WTC11 (cell line): ENCODE results near the gene ATP5ME. TPM values are rescaled to one million over a fixed set of nuclear protein-coding genes. Genes with fewer than 3 reads are reported as not detected.

Experiments used
- ATAC-seq: fragments of 200-7000 bp; cut with Tn5 transposase; 2 replicates; pipeline ENCODE4 v1.10.0; 2021; ENCODE audit warnings: mild to moderate bottlenecking, moderate library complexity
- CTCF ChIA-PET: fragments of 300-600 bp; sonication (Branson Sonifier 250); formaldehyde crosslinking; loops from one replicate; lab custom pipeline; 2021; ENCODE audit warnings: antibody characterized with exemption; lab: Charles Lee
- POLR2A ChIA-PET: fragments of 350-600 bp; sonication (Branson Sonifier 250); formaldehyde crosslinking; loops from one replicate; lab custom pipeline; 2021; ENCODE audit warnings: antibody characterized with exemption; lab: Charles Lee
- DNase-seq: peaks from one replicate; pipeline ENCODE4 v3.0.0; 2021; ENCODE audit warnings: low spot score
- H3K27ac Mint-ChIP-seq: 2 replicates; pipeline ENCODE4 v1.8.0; 2021; ENCODE audit warnings: mixed read lengths
- H3K27me3 Mint-ChIP-seq: 2 replicates; pipeline ENCODE4 v1.8.0; 2021; ENCODE audit warnings: low read depth, mild to moderate bottlenecking, moderate library complexity, mixed read lengths
- H3K36me3 Mint-ChIP-seq: 2 replicates; pipeline ENCODE4 v1.8.0; 2021; ENCODE audit warnings: mixed read lengths
- H3K4me1 Mint-ChIP-seq: 2 replicates; pipeline ENCODE4 v1.8.0; 2022; ENCODE audit warnings: mixed read lengths
- H3K4me3 Mint-ChIP-seq: 2 replicates; pipeline ENCODE4 v1.8.0; 2021; ENCODE audit warnings: mild to moderate bottlenecking, moderate library complexity, mixed read lengths
- H3K9me3 Mint-ChIP-seq: 2 replicates; pipeline ENCODE4 v1.8.0; 2021; ENCODE audit warnings: mixed read lengths
- HMGA2 ChIP-seq: fragments of 250-450 bp; sonication (Bioruptor Pico); IDR thresholded peaks from 2 replicates; pipeline ENCODE4 v1.4.0; 2021; ENCODE audit warnings: mild to moderate bottlenecking, moderate library complexity
- KAT7 ChIP-seq: sonication (generic); formaldehyde crosslinking; IDR thresholded peaks from 2 replicates; pipeline ENCODE4 v1.8.1; 2023; ENCODE audit warnings: missing genetic modification reagents, mild to moderate bottlenecking, borderline replicate concordance
- NFYB ChIP-seq: sonication (generic); formaldehyde crosslinking; conservative IDR thresholded peaks from 2 replicates; pipeline ENCODE4 v1.8.0; 2022; ENCODE audit warnings: low read depth, missing genetic modification reagents
- ZBTB21 ChIP-seq: sonication (generic); formaldehyde crosslinking; IDR thresholded peaks from 2 replicates; pipeline ENCODE4 v1.8.1; 2023; ENCODE audit warnings: mild to moderate bottlenecking, missing genetic modification reagents, borderline replicate concordance
- ZNF396 ChIP-seq: fragments of 250-450 bp; sonication (Bioruptor Pico); IDR thresholded peaks from 2 replicates; pipeline ENCODE4 v1.8.0; 2021; ENCODE audit warnings: mild to moderate bottlenecking, moderate library complexity, borderline replicate concordance
- ZNF416 ChIP-seq: fragments of 250-450 bp; sonication (Bioruptor Pico); IDR thresholded peaks from 2 replicates; pipeline ENCODE4 v1.9.0; 2021; ENCODE audit warnings: mild to moderate bottlenecking, inconsistent platforms
- total RNA-seq: library from RNA; stranded (reverse); gene quantifications from 3 replicates; pipeline ENCODE4 v1.2.3, GENCODE V29; 2021
- TF ChIP-seq, protein P1 (sequence below): sonication (generic); formaldehyde crosslinking; IDR thresholded peaks from 2 replicates; pipeline ENCODE4 v1.8.0; 2023; ENCODE audit warnings: missing genetic modification reagents, mild to moderate bottlenecking, borderline replicate concordance
- TF ChIP-seq, protein P2 (sequence below): sonication (generic); formaldehyde crosslinking; IDR thresholded peaks from 2 replicates; pipeline ENCODE4 v1.8.1; 2022; ENCODE audit warnings: mild to moderate bottlenecking, missing genetic modification reagents, moderate library complexity, borderline replicate concordance
- TF ChIP-seq, protein P3 (sequence below): fragments of 250-450 bp; sonication (Bioruptor Pico); IDR thresholded peaks from 2 replicates; pipeline ENCODE4 v2.1.2; 2022; ENCODE audit warnings: mild to moderate bottlenecking, moderate library complexity
- TF ChIP-seq, protein P4 (sequence below): sonication (generic); formaldehyde crosslinking; conservative IDR thresholded peaks from 2 replicates; pipeline ENCODE4 v1.8.1; 2023; ENCODE audit warnings: mild to moderate bottlenecking, low read depth, missing genetic modification reagents, moderate library complexity

Gene ATP5ME
- total RNA-seq, 1 experiment from 2014 or later: 468 TPM

DNA sequence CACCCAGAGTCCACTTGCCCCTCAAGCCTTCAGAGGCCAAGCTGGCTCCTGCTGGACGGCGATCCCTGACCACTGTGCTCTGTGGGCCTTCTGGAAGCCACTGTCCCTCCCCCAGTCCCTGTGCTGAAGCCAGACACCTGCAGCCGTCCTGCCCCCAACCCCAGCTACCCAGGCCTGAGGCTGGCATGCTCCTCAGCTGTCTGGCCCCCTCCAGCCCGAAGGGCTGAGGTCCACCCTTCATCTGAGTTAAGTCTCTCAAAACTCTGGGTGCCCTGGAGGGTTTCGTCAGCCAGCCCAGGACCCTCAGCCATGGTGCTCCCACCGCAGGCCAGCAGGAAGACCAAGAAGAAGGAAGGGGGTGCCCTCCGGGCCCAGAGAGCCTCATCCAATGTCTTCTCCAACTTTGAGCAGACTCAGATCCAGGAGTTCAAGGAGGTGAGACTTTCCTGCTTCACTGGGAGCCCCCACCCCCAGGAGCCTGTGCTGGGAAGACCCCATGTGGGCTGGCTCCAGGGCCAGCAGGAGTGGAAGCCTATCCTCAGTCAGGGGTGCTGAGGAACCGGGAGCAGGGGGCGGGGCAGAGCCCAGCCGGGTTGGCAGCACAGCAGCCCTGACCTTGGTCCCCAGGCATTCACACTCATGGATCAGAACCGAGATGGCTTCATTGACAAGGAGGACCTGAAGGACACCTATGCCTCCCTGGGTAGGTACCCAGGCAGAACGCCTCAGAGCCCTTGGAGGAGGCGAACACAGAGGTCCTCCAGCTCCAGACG lies 4.4 kb upstream of the ATP5ME start:
- CTCF ChIA-PET: interaction anchor here (0.6 kb wide), 1 partner anchor 75 kb away, joined by 3 read pairs; no protein-coding TSS in a partner anchor
- H3K36me3 Mint-ChIP-seq: peaks cover 1% of the 10 kb centered on the region

DNA sequence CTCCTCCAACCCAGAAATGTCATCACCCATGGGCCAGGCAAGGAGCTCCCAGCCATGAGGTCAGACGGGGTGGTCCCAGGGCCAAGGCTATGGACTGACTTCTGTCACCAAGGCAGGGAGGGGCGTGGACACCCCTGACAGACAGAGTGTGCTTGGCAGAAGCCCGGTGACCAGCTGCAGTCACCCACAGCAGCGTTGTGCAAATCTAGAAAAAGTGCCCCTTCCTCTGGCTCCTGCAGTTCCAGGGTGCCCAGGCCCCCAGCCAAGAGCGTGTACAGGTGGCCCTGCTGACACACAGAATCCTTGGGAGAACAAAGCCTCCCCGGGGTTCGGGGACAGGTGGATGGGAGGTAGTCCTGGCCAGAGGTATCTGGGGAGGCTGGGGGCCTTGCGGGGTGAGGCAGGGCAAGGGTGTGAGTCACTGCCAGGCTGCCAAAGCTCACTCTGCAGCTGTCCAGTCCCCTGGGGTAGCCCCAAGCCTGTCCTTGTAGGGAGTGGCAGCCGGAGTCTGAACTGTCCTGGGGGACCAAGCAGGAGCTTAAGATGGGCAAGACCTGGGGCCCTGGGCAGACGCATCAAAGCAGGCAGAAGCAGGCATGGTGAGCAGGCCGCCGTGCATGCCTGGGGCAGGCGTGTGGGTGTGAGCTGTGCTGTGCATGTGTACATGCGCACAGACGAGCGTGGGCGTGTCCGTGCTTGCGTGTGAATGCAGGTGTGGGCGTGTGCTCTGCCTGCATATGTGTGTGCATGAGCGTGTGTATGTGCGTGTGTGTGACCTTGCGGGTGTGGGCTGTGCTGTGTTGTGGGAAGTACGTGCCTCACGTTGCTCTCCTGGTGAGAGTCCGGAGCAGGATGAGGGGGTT lies 3.6 kb upstream of the ATP5ME start:
- Mint-ChIP-seq H3K4me3 (no peak overlapping the region), H3K36me3 (peaks cover 7% of the 10 kb centered on the region), H3K4me1 (peaks cover 11% of the 10 kb centered on the region), H3K9me3 (no peaks in the 10 kb centered on the region), H3K27me3 (peaks cover 3% of the 10 kb centered on the region), H3K27ac (no peak overlapping the region; the same call in 1 of the 2 replicates)
- DNase-seq (no peak), ATAC-seq (no peak)
- TF ChIP-seq KAT7 (no peak), ZNF416 (CRISPR knock-in tag) (peak; percentile 50; the same call in 1 of the 2 replicates)
- ChIA-PET CTCF (no interaction called here), POLR2A (interaction anchor here (1.0 kb wide), 1 partner anchor 14 kb away, joined by 3 read pairs; no protein-coding TSS in a partner anchor)

More for the DNA sequence above, 4.4 kb upstream of the ATP5ME start:
- TF ChIP-seq NFYB (CRISPR knock-in tag): no peak
- TF ChIP-seq, protein P1, sequence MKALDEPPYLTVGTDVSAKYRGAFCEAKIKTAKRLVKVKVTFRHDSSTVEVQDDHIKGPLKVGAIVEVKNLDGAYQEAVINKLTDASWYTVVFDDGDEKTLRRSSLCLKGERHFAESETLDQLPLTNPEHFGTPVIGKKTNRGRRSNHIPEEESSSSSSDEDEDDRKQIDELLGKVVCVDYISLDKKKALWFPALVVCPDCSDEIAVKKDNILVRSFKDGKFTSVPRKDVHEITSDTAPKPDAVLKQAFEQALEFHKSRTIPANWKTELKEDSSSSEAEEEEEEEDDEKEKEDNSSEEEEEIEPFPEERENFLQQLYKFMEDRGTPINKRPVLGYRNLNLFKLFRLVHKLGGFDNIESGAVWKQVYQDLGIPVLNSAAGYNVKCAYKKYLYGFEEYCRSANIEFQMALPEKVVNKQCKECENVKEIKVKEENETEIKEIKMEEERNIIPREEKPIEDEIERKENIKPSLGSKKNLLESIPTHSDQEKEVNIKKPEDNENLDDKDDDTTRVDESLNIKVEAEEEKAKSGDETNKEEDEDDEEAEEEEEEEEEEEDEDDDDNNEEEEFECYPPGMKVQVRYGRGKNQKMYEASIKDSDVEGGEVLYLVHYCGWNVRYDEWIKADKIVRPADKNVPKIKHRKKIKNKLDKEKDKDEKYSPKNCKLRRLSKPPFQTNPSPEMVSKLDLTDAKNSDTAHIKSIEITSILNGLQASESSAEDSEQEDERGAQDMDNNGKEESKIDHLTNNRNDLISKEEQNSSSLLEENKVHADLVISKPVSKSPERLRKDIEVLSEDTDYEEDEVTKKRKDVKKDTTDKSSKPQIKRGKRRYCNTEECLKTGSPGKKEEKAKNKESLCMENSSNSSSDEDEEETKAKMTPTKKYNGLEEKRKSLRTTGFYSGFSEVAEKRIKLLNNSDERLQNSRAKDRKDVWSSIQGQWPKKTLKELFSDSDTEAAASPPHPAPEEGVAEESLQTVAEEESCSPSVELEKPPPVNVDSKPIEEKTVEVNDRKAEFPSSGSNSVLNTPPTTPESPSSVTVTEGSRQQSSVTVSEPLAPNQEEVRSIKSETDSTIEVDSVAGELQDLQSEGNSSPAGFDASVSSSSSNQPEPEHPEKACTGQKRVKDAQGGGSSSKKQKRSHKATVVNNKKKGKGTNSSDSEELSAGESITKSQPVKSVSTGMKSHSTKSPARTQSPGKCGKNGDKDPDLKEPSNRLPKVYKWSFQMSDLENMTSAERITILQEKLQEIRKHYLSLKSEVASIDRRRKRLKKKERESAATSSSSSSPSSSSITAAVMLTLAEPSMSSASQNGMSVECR (CRISPR knock-in tag): no peak
- TF ChIP-seq ZBTB21 (CRISPR knock-in tag): no peak
- TF ChIP-seq, protein P2, sequence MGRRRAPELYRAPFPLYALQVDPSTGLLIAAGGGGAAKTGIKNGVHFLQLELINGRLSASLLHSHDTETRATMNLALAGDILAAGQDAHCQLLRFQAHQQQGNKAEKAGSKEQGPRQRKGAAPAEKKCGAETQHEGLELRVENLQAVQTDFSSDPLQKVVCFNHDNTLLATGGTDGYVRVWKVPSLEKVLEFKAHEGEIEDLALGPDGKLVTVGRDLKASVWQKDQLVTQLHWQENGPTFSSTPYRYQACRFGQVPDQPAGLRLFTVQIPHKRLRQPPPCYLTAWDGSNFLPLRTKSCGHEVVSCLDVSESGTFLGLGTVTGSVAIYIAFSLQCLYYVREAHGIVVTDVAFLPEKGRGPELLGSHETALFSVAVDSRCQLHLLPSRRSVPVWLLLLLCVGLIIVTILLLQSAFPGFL (CRISPR knock-in tag): no peak
- TF ChIP-seq HMGA2 (CRISPR knock-in tag): no peak
- no peak for TF ChIP-seq ZNF396 (CRISPR knock-in tag)
- TF ChIP-seq, protein P3, sequence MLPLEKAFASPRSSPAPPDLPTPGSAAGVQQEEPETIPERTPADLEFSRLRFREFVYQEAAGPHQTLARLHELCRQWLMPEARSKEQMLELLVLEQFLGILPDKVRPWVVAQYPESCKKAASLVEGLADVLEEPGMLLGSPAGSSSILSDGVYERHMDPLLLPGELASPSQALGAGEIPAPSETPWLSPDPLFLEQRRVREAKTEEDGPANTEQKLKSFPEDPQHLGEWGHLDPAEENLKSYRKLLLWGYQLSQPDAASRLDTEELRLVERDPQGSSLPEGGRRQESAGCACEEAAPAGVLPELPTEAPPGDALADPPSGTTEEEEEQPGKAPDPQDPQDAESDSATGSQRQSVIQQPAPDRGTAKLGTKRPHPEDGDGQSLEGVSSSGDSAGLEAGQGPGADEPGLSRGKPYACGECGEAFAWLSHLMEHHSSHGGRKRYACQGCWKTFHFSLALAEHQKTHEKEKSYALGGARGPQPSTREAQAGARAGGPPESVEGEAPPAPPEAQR: no peak
- TF ChIP-seq, protein P4, sequence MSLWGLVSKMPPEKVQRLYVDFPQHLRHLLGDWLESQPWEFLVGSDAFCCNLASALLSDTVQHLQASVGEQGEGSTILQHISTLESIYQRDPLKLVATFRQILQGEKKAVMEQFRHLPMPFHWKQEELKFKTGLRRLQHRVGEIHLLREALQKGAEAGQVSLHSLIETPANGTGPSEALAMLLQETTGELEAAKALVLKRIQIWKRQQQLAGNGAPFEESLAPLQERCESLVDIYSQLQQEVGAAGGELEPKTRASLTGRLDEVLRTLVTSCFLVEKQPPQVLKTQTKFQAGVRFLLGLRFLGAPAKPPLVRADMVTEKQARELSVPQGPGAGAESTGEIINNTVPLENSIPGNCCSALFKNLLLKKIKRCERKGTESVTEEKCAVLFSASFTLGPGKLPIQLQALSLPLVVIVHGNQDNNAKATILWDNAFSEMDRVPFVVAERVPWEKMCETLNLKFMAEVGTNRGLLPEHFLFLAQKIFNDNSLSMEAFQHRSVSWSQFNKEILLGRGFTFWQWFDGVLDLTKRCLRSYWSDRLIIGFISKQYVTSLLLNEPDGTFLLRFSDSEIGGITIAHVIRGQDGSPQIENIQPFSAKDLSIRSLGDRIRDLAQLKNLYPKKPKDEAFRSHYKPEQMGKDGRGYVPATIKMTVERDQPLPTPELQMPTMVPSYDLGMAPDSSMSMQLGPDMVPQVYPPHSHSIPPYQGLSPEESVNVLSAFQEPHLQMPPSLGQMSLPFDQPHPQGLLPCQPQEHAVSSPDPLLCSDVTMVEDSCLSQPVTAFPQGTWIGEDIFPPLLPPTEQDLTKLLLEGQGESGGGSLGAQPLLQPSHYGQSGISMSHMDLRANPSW (CRISPR knock-in tag): no peak
- peaks cover 5% of the 10 kb centered on the region; the same call in 1 of the 2 replicates for H3K4me1 Mint-ChIP-seq
- DNase-seq (no peak), ATAC-seq (no peak)
- H3K4me3 Mint-ChIP-seq: no peak overlapping the region
- POLR2A ChIA-PET: interaction anchor here (1.0 kb wide), 1 partner anchor 14 kb away, joined by 3 read pairs; no protein-coding TSS in a partner anchor
- no peaks in the 10 kb centered on the region for H3K9me3 Mint-ChIP-seq
- H3K27ac Mint-ChIP-seq: no peak overlapping the region
- H3K27me3 Mint-ChIP-seq: no peaks in the 10 kb centered on the region
